ENCODE measurements around the gene TSPY10.
"Not testable (repeated sequence)": the region's sequence is repeated elsewhere in the genome, so short reads cannot be mapped to it uniquely, and the experiment has no call there.

The TSPY10 gene, protein sequence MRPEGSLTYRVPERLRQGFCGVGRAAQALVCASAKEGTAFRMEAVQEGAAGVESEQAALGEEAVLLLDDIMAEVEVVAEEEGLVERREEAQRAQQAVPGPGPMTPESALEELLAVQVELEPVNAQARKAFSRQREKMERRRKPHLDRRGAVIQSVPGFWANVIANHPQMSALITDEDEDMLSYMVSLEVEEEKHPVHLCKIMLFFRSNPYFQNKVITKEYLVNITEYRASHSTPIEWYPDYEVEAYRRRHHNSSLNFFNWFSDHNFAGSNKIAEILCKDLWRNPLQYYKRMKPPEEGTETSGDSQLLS

DNA sequence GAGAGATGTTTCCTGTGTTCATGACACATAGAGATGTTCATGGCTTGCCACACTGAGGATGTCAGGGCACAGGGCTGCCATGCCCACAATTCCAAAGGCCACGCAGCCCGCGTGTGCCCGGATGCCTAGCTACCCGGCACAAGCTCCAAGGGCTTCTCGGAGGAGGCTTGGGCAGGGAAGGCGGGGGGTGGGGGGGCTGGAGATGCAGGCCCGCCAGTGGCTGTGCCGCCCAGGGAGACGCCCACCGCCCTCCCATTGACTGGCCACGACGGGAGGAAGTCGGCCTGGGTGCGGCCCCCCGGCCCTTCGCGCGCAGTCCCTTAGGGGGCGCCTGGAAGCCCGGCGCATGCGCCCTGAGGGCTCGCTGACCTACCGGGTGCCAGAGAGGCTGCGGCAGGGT, at the start of gene TSPY10:
Gene TSPY10 (plus strand): TSS at position 301 of the 400 bp plus-strand sequence. CDS start 46 bp downstream, at position 347.
- not testable (repeated sequence) for DNase-seq

- DNase-seq: not testable (repeated sequence)
Measured at GRCh38 chrY:9486967-9487366, 40.7 kb upstream of the TSPY10 start, which contains the start of gene TSPY9. TSS of gene TSPY9 (plus strand) at chrY:9487267. CDS start at chrY:9487313, 46 bp downstream.

DNA sequence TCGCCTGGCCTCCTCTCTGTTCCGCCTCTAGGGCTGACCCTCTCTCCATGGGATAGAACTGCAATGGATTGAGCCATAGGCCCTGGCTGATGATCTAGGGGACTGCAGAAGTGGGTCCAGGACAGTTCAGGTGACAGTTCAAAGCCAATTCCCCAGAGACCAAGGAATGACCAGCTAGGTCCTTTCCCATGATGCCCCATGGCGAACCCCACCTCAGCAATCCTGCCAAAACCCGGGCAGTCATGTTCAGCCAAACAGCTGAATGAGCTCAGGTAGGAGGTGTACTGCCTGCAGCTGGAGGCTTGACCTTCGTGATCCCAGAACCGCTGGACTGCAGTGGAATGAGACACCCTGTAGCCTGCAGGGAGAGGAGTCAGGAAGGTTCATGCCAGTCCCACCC, 23.3 kb upstream of the TSPY10 start:
- not testable (repeated sequence) for DNase-seq

- not testable (repeated sequence) for DNase-seq
Measured at GRCh38 chrY:9516287-9516686, 11.4 kb upstream of the TSPY10 start.
